Panc1 (cell line): ENCODE data around the gene CCL13.

Source experiments
- POLR2AphosphoS5 ChIP-seq: IDR thresholded peaks from 2 replicates; pipeline ENCODE4 v1.6.1; 2012; ENCODE audit warnings: mild to moderate bottlenecking, low read depth, low read length, moderate library complexity
- REST ChIP-seq, 2 experiments: IDR thresholded peaks; 2 replicates each; pipeline ENCODE4 v1.6.1; 2011 to 2012; ENCODE audit warnings: low read depth in 2 of 2, control low read depth in 1 of 2, low read length in 1 of 2, mild to moderate bottlenecking in 1 of 2, moderate library complexity in 1 of 2; ENCODE audit not compliant: insufficient read depth in 1 of 2
- SIN3A ChIP-seq: IDR thresholded peaks from 2 replicates; pipeline ENCODE4 v1.6.1; 2012; ENCODE audit warnings: low read depth, mild to moderate bottlenecking, low read length, moderate library complexity, borderline replicate concordance; ENCODE audit not compliant: insufficient read depth
- TF ChIP-seq, protein P1 (sequence below): fragments of 450-650 bp; IDR thresholded peaks from 2 replicates; pipeline ENCODE4 v1.5.1; 2017; ENCODE audit warnings: mild to moderate bottlenecking

DNA sequence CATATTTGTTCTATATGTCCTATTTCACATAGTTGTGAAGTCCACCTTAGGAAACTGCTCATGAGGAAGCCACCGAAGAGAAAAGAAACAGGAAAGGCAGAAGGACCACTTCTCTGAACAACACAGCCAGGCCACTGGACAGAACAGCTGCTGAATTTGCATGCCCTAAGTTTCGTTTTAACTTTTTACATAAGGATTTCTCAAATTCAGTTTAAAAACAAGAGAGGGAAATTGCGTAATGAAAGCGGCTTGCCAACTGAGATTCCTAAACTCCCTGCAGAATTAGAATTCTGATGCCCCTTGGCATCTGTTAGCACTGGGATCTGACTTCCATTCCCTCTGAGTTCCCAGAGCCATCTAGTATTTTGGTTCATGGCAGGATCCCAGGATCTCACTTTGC is 42.0 kb upstream of the CCL13 start:
- TF ChIP-seq, protein P1, sequence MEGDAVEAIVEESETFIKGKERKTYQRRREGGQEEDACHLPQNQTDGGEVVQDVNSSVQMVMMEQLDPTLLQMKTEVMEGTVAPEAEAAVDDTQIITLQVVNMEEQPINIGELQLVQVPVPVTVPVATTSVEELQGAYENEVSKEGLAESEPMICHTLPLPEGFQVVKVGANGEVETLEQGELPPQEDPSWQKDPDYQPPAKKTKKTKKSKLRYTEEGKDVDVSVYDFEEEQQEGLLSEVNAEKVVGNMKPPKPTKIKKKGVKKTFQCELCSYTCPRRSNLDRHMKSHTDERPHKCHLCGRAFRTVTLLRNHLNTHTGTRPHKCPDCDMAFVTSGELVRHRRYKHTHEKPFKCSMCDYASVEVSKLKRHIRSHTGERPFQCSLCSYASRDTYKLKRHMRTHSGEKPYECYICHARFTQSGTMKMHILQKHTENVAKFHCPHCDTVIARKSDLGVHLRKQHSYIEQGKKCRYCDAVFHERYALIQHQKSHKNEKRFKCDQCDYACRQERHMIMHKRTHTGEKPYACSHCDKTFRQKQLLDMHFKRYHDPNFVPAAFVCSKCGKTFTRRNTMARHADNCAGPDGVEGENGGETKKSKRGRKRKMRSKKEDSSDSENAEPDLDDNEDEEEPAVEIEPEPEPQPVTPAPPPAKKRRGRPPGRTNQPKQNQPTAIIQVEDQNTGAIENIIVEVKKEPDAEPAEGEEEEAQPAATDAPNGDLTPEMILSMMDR = no peak
- TF ChIP-seq POLR2AphosphoS5 (no peak), REST (IDR thresholded peaks at IDR 0.05; ENCODE audit: insufficient read depth in 1 of 2, low read depth in 2 of 2, low read length in 1 of 2) (no peak), SIN3A (no peak)
